ENCODE measurements around the gene FLT3.

DNA sequence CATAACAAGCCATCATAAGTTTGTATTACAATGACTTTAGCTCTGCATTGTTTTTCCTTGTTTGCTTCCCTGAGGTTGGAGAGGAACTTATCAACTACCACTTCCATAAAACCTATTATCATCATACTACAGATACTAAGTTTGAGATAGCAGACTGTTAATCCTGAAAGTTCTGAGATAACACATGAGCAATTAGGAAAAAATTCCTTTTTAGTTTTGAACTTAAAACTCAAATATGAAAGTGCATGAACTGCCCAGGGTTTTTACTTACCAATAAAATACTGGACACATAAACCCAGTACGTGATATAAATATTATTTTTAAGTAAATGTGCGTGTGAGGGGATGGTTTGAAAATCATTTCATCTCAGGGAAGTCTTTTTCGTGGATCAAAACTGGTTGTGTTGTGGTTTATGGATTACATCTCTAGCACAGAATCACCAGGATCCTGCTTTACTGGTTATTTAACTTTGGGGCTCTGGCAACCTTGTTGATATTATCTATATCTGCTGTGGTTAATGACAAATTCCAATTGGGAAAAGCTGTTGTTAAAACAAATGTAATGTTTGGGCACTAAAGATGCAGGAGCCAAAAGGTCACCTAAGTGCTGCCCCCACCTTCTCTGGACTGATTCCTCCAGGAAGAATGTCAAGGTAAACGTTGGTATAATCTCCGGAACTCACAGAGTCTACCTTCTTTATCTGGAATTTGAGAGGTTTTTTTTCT, 143.6 kb downstream of the FLT3 start:
- TF ChIP-seq, protein P1, sequence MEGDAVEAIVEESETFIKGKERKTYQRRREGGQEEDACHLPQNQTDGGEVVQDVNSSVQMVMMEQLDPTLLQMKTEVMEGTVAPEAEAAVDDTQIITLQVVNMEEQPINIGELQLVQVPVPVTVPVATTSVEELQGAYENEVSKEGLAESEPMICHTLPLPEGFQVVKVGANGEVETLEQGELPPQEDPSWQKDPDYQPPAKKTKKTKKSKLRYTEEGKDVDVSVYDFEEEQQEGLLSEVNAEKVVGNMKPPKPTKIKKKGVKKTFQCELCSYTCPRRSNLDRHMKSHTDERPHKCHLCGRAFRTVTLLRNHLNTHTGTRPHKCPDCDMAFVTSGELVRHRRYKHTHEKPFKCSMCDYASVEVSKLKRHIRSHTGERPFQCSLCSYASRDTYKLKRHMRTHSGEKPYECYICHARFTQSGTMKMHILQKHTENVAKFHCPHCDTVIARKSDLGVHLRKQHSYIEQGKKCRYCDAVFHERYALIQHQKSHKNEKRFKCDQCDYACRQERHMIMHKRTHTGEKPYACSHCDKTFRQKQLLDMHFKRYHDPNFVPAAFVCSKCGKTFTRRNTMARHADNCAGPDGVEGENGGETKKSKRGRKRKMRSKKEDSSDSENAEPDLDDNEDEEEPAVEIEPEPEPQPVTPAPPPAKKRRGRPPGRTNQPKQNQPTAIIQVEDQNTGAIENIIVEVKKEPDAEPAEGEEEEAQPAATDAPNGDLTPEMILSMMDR (IDR thresholded peaks at IDR 0.05), result no peak
- no peak for TF ChIP-seq POLR2A (IDR thresholded peaks at IDR 0.05)
